SU-DHL-6 (cell line): Measurements from ENCODE around the gene PRAMEF1.
"Not testable (repeated sequence)": the region's sequence is repeated elsewhere in the genome, so short reads cannot be mapped to it uniquely, and the experiment has no call there.

ENCODE experiments used
- H2AFZ ChIP-seq: fragments of 200-600 bp; sonication (generic); 2 replicates; pipeline ENCODE4 v1.6.1; 2014; ENCODE audit warnings: low read depth, mild to moderate bottlenecking, moderate library complexity, mixed read lengths, antibody characterized with exemption, low read length; ENCODE audit not compliant: severe bottlenecking
- H3F3A ChIP-seq: fragments of 200-600 bp; shearing (Covaris generic); 2 replicates; pipeline ENCODE4 v1.6.0; 2016; ENCODE audit warnings: antibody characterized with exemption, mild to moderate bottlenecking; ENCODE audit not compliant: insufficient read depth
- H3K27ac ChIP-seq: fragments of 200-600 bp; sonication (generic); 2 replicates; pipeline ENCODE4 v1.5.1; 2016; ENCODE audit warnings: low read depth, mild to moderate bottlenecking, low read length, moderate library complexity, mixed read lengths
- H3K27me3 ChIP-seq: fragments of 200-600 bp; sonication (generic), shearing (Covaris generic); 2 replicates; pipeline ENCODE4 v1.6.0; 2014; ENCODE audit warnings: mild to moderate bottlenecking, low read length
- H3K36me3 ChIP-seq: fragments of 200-600 bp; sonication (generic); 2 replicates; pipeline ENCODE4 v1.6.1; 2014; ENCODE audit warnings: mild to moderate bottlenecking, low read length, mixed read lengths
- H3K4me2 ChIP-seq: fragments of 300-600, 200-600 bp; shearing (Covaris generic), sonication (generic); 2 replicates; pipeline ENCODE4 v1.6.0; 2014; ENCODE audit warnings: low read length, low read depth, mild to moderate bottlenecking; ENCODE audit not compliant: poor library complexity, severe bottlenecking
- H3K4me3 ChIP-seq: fragments of 200-600 bp; sonication (generic); 2 replicates; pipeline ENCODE4 v1.5.1; 2014; ENCODE audit warnings: antibody characterized with exemption, low read length, mild to moderate bottlenecking, mixed read lengths; ENCODE audit not compliant: insufficient read depth, poor library complexity, severe bottlenecking
- H3K79me2 ChIP-seq: fragments of 200-600 bp; sonication (generic); 2 replicates; pipeline ENCODE4 v1.6.1; 2014; ENCODE audit warnings: mild to moderate bottlenecking, low read length, moderate library complexity; ENCODE audit not compliant: insufficient read depth
- H3K9ac ChIP-seq: fragments of 200-600 bp; sonication (generic); 2 replicates; pipeline ENCODE4 v1.7.0; 2014; ENCODE audit warnings: mild to moderate bottlenecking, low read length
- H3K9me2 ChIP-seq: fragments of 200-600 bp; sonication (generic); replicated peaks from 2 replicates; pipeline ENCODE4 v1.6.1; 2014; ENCODE audit warnings: low read length; ENCODE audit not compliant: insufficient read depth
- H3K9me3 ChIP-seq: fragments of 200-600 bp; sonication (generic); 2 replicates; pipeline ENCODE4 v1.6.1; 2014; ENCODE audit warnings: low read length, mixed read lengths; ENCODE audit not compliant: insufficient read depth
- H4K20me1 ChIP-seq: fragments of 200-600 bp; sonication (generic); 2 replicates; pipeline ENCODE4 v1.6.1; 2014; ENCODE audit warnings: low read depth, mild to moderate bottlenecking, antibody characterized with exemption, low read length, moderate library complexity, mixed read lengths
- CTCF ChIP-seq: fragments of 200-600 bp; sonication (generic); IDR thresholded peaks from one replicate; pipeline ENCODE4 v1.5.1; 2017; ENCODE audit warnings: antibody characterized with exemption, mild to moderate bottlenecking, low read length, moderate library complexity; ENCODE audit not compliant: insufficient read depth, poor library complexity, severe bottlenecking
- EZH2phosphoT487 ChIP-seq: fragments of 200-600 bp; sonication (generic), shearing (Covaris generic); conservative IDR thresholded peaks from 2 replicates; pipeline ENCODE4 v1.6.1; 2018; ENCODE audit warnings: mild to moderate bottlenecking, antibody characterized with exemption, low read length, moderate library complexity, mixed read lengths

The PRAMEF1 gene

GRCh38 chr1:12810691-12811408, 19.7 kb downstream of the PRAMEF1 start:
- H3K4me3 ChIP-seq: no peak overlapping the region
- H3K9me2 ChIP-seq: no peaks in the 10 kb centered on the region
- H3K4me2 ChIP-seq: no peak overlapping the region
- no peak overlapping the region for H3K27ac ChIP-seq
- H3K9ac ChIP-seq: no peak overlapping the region
- H3F3A ChIP-seq: no peaks in the 10 kb centered on the region
- no peaks in the 10 kb centered on the region for H4K20me1 ChIP-seq
- no peak overlapping the region for H2AFZ ChIP-seq
- no peaks in the 10 kb centered on the region for H3K79me2 ChIP-seq
- no peaks in the 10 kb centered on the region for H3K9me3 ChIP-seq
- H3K36me3 ChIP-seq: no peaks in the 10 kb centered on the region
- H3K27me3 ChIP-seq: no peaks in the 10 kb centered on the region
- TF ChIP-seq CTCF (no peak), EZH2phosphoT487 (no peak)

DNA sequence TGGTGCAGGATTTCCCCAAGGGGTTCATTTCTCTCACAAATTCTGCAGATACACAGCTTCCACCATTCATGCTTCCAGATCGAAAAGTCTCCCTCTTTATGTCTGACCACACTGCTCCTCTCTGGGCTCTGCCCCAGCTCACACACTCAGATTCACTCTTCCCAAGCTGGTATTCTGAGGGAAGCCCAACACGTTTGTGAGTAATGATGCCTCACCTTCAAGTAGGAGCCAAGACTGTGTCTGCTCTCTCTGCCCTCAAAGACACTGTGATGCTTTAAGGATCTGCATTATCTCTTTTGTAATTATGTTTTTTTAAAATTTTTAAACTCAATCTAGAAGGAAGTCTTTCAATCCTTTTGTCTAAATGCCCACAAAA, 20.2 kb downstream of the PRAMEF1 start:
- Histone ChIP-seq H3F3A (no peaks in the 10 kb centered on the region), H2AFZ (no peak overlapping the region), H3K4me3 (no peak overlapping the region), H3K9me2 (no peaks in the 10 kb centered on the region), H4K20me1 (no peaks in the 10 kb centered on the region), H3K27ac (no peak overlapping the region), H3K4me2 (no peak overlapping the region), H3K27me3 (no peaks in the 10 kb centered on the region), H3K9ac (no peak overlapping the region), H3K9me3 (no peaks in the 10 kb centered on the region), H3K36me3 (no peaks in the 10 kb centered on the region), H3K79me2 (no peaks in the 10 kb centered on the region)
- TF ChIP-seq CTCF (no peak), EZH2phosphoT487 (no peak)

DNA sequence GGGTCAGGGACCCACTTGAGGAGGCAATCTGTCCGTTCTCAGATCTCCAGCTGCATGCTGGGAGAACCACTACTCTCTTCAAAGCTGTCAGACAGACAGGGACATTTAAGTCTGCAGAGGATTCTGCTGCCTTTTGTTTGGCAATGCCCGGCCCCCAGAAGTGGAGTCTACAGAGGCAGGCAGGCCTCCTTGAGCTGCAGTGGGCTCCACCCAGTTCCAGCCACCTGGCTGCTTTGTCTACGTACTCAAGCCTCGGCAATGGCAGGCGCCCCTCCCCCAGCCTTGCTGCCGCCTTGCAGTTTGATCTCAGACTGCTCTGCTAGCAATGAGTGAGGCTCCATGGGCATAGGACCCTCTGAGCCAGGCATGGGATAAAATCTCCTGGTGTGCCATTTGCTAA, 27.9 kb downstream of the PRAMEF1 start:
- H3K36me3 ChIP-seq: not testable (repeated sequence)

GRCh38 chr1:12831310-12831709, 40.1 kb downstream of the PRAMEF1 start, which contains the start of gene PRAMEF11:
Gene PRAMEF11, minus strand, starts transcription at chr1:12831410. Its CDS starts 2,621 bp downstream, at chr1:12828789.
- H3K9me3 ChIP-seq, H3F3A ChIP-seq, H3K4me2 ChIP-seq, H3K4me3 ChIP-seq, H3K9ac ChIP-seq, H3K27ac ChIP-seq, H2AFZ ChIP-seq, H4K20me1 ChIP-seq, H3K79me2 ChIP-seq, H3K27me3 ChIP-seq, H3K9me2 ChIP-seq, H3K36me3 ChIP-seq: not testable (repeated sequence)

More for the DNA sequence above, 27.9 kb downstream of the PRAMEF1 start:
- not testable (repeated sequence) for H3K27me3 ChIP-seq, H3F3A ChIP-seq, H3K9me2 ChIP-seq, H2AFZ ChIP-seq, H3K4me3 ChIP-seq, H4K20me1 ChIP-seq, H3K4me2 ChIP-seq, H3K9me3 ChIP-seq, H3K79me2 ChIP-seq, H3K27ac ChIP-seq, H3K9ac ChIP-seq

GRCh38 chr1:12833251-12833650, 42.1 kb downstream of the PRAMEF1 start:
- H3K4me3 ChIP-seq, H2AFZ ChIP-seq, H3K4me2 ChIP-seq, H3K79me2 ChIP-seq, H3K9me2 ChIP-seq, H3K9me3 ChIP-seq, H4K20me1 ChIP-seq, H3K27me3 ChIP-seq, H3K27ac ChIP-seq, H3F3A ChIP-seq, H3K36me3 ChIP-seq, H3K9ac ChIP-seq: not testable (repeated sequence)
